Measurements from ENCODE around the gene ELOVL1. TPM values are rescaled to one million over a fixed set of nuclear protein-coding genes. Genes with fewer than 3 reads are reported as not detected.

ELOVL1 gene
- total and polyA plus RNA-seq, 4 donors, result 12.8 to 50.3 (median 35.3) TPM

DNA sequence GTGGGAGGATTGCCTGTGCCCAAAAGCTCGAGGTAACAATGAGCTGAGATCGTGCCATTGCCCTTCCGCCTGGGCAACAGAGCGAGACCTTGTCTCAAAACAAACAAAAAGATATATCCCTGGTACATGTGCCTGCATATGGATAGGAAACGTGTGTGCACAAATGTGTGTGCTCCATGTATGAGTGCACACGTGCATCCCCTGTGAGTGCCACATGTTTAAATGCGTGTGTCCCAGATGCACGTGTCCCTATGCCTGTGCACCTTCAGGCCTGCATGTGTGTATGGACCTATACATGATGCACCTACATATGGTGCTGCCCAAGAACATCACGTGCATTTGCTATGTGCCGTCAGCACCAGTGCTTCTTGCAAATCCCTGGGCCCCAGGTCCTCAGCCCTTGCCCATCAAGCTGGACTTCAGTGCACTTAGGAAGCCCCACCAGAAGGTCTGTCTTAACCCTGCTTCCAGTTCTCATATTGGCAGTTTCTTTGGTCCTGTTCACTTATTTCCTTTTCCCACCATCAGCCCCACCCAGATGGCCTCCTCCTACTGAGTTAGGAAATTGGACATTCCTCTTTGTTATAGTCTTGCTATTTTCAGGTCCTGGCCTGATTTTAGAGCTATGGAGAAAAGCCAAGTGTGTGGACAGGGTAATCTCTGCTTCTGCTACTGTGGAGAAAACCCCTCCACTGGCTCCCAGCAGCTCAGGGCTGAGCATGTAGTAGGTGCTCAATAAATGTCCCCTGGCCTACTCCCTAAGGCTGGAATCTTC, 51.7 kb downstream of the ELOVL1 start:
- no peak for DNase-seq (ENCODE audit: low spot score)
- WGBS, result 93% methylated on average over 10 of the region's 10 CpGs

More for the DNA sequence above, 51.7 kb downstream of the ELOVL1 start:
- H3K36me3 ChIP-seq (ENCODE audit: control insufficient read depth in 4 of 4, insufficient read depth in 3 of 4, low read depth in 1 of 4, low read length in 3 of 4), result peaks cover 0 to 4% (median 0%) of the 10 kb centered on the region in 4 donors
- peaks cover 13 to 37% (median 26%) of the 10 kb centered on the region in 4 donors for H3K4me1 ChIP-seq (ENCODE audit: control insufficient read depth in 4 of 4, insufficient read depth in 4 of 4, low read length in 3 of 4)
- H3K9ac ChIP-seq (ENCODE audit: low read depth in 1 of 2, low read length in 2 of 2), result no peak overlapping the region
- TF ChIP-seq YY1 (IDR thresholded peaks at IDR 0.05) (no peak), EGR1 (IDR thresholded peaks at IDR 0.05; ENCODE audit: low read depth in 2 of 2) (no peak), MAX (IDR thresholded peaks at IDR 0.05) (no peak), CTCF (IDR thresholded peaks at IDR 0.05; ENCODE audit: low read depth, low read length, missing input control) (no peak), HNF4A (conservative IDR thresholded peaks at IDR 0.05) (no peak), HNF4G (IDR thresholded peaks at IDR 0.05) (no peak), FOXA2 (IDR thresholded peaks at IDR 0.05) (no peak), TAF1 (conservative IDR thresholded peaks at IDR 0.05) (no peak), SP1 (IDR thresholded peaks at IDR 0.05) (no peak), GABPA (IDR thresholded peaks at IDR 0.05 in 1 of 2, conservative IDR thresholded peaks at IDR 0.05 in 1 of 2) (no peak), FOXA1 (IDR thresholded peaks at IDR 0.05) (no peak), RXRA (IDR thresholded peaks at IDR 0.05) (no peak), NR2F2 (IDR thresholded peaks at IDR 0.05) (no peak)
- TF ChIP-seq, protein P1, sequence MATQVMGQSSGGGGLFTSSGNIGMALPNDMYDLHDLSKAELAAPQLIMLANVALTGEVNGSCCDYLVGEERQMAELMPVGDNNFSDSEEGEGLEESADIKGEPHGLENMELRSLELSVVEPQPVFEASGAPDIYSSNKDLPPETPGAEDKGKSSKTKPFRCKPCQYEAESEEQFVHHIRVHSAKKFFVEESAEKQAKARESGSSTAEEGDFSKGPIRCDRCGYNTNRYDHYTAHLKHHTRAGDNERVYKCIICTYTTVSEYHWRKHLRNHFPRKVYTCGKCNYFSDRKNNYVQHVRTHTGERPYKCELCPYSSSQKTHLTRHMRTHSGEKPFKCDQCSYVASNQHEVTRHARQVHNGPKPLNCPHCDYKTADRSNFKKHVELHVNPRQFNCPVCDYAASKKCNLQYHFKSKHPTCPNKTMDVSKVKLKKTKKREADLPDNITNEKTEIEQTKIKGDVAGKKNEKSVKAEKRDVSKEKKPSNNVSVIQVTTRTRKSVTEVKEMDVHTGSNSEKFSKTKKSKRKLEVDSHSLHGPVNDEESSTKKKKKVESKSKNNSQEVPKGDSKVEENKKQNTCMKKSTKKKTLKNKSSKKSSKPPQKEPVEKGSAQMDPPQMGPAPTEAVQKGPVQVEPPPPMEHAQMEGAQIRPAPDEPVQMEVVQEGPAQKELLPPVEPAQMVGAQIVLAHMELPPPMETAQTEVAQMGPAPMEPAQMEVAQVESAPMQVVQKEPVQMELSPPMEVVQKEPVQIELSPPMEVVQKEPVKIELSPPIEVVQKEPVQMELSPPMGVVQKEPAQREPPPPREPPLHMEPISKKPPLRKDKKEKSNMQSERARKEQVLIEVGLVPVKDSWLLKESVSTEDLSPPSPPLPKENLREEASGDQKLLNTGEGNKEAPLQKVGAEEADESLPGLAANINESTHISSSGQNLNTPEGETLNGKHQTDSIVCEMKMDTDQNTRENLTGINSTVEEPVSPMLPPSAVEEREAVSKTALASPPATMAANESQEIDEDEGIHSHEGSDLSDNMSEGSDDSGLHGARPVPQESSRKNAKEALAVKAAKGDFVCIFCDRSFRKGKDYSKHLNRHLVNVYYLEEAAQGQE (IDR thresholded peaks at IDR 0.05), result no peak
- TF ChIP-seq, protein P2, sequence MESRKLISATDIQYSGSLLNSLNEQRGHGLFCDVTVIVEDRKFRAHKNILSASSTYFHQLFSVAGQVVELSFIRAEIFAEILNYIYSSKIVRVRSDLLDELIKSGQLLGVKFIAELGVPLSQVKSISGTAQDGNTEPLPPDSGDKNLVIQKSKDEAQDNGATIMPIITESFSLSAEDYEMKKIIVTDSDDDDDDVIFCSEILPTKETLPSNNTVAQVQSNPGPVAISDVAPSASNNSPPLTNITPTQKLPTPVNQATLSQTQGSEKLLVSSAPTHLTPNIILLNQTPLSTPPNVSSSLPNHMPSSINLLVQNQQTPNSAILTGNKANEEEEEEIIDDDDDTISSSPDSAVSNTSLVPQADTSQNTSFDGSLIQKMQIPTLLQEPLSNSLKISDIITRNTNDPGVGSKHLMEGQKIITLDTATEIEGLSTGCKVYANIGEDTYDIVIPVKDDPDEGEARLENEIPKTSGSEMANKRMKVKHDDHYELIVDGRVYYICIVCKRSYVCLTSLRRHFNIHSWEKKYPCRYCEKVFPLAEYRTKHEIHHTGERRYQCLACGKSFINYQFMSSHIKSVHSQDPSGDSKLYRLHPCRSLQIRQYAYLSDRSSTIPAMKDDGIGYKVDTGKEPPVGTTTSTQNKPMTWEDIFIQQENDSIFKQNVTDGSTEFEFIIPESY (IDR thresholded peaks at IDR 0.05), result no peak
- no peak overlapping the region for H3K4me3 ChIP-seq (ENCODE audit: low read depth in 1 of 3, low read length in 3 of 3)
- H3K9me3 ChIP-seq (ENCODE audit: control insufficient read depth in 4 of 4, low read length in 3 of 4), result no peaks in the 10 kb centered on the region
- no peaks in the 10 kb centered on the region for H3K27me3 ChIP-seq (ENCODE audit: control insufficient read depth in 4 of 4, insufficient read depth in 4 of 4, low read length in 3 of 4)
- H3K27ac ChIP-seq (ENCODE audit: low read depth in 1 of 2, low read length in 2 of 2), result no peak overlapping the region
